Placental pericyte (primary cell): ENCODE results near the gene EFCAB14. TPM values are rescaled to one million over a fixed set of nuclear protein-coding genes. Genes with fewer than 3 reads are reported as not detected.

Experiments used
- total RNA-seq: library from RNA; depleted of rRNA; stranded (reverse); fragments of >200 nt; gene quantifications from 2 replicates; pipeline ENCODE4 v1.2.3, GENCODE V29; 2012

EFCAB14 gene, protein sequence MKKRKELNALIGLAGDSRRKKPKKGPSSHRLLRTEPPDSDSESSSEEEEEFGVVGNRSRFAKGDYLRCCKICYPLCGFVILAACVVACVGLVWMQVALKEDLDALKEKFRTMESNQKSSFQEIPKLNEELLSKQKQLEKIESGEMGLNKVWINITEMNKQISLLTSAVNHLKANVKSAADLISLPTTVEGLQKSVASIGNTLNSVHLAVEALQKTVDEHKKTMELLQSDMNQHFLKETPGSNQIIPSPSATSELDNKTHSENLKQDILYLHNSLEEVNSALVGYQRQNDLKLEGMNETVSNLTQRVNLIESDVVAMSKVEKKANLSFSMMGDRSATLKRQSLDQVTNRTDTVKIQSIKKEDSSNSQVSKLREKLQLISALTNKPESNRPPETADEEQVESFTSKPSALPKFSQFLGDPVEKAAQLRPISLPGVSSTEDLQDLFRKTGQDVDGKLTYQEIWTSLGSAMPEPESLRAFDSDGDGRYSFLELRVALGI
- total RNA-seq, result 44.6 and 59.6 TPM in 2 replicates

DNA sequence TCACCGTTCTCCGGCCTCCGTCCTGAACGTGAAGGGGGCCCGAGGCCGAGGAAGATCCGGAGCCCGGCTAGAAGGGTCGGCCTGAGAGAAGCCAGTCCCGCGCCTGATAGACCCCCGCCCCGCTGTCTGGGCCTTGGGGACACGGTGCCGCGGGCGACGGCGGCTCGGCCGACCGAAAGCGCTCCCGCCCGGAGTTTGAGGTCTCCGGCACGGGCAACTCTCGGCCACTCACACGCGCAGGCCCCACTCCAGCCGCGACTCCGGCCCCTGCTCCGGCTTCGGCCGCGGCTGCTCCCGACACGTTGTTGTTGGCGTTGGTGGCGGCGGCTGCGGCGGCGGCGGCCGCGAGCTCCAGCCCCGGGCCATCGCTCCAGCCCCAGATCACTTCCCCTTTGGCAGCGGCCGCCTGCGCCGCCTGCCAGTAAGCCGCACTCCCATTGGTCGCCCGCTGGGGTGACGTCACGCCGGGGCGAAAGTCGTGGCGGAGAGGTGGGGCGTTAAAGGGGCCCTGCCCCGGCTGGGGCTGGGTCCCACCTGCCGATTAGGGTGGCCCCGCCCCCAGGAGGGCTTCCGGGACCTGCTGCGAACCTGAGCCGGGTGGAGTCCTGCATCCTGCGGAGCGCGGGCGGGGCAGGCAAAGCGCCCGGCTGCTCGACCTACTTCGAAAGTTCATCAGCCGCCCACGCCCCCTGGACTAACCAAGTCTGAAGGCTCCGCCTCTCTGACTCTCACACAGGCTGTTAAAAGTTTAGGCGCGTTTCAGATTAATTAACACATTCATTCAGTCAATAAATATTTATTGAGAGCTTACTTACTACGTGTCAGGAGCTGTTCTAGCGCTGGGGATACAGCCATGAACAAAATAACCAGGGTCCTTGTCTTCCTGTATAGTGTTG lies at the start of gene EFCAB14:
TSS of gene EFCAB14 (minus strand) at position 388 of the 896 bp plus-strand sequence. CDS start 1,027 bp downstream, outside the sequence.

DNA sequence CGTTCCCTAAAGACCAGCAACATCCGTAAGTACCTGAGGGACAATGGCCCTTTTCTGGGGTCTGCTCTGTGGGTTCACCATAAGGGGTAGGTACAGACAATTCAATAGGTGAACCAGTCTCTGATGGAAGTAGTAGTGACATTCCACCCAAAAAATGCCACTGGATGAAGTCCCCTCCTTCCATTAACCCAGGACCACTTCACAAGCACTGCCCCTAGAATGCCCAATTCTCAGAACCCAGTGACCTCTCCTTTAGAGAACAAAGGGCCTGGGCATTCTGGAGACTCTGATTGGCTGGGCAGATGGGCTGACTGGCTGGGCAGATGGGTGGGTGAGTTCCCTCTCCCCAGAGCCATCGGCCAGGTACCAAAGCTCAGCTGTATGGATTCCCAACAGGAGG lies 47.4 kb downstream of the EFCAB14 start, which contains the start of gene TEX38:
TSS of gene TEX38 (plus strand) at position 301 of the 400 bp plus-strand sequence. CDS start at position 382, 81 bp downstream.

DNA sequence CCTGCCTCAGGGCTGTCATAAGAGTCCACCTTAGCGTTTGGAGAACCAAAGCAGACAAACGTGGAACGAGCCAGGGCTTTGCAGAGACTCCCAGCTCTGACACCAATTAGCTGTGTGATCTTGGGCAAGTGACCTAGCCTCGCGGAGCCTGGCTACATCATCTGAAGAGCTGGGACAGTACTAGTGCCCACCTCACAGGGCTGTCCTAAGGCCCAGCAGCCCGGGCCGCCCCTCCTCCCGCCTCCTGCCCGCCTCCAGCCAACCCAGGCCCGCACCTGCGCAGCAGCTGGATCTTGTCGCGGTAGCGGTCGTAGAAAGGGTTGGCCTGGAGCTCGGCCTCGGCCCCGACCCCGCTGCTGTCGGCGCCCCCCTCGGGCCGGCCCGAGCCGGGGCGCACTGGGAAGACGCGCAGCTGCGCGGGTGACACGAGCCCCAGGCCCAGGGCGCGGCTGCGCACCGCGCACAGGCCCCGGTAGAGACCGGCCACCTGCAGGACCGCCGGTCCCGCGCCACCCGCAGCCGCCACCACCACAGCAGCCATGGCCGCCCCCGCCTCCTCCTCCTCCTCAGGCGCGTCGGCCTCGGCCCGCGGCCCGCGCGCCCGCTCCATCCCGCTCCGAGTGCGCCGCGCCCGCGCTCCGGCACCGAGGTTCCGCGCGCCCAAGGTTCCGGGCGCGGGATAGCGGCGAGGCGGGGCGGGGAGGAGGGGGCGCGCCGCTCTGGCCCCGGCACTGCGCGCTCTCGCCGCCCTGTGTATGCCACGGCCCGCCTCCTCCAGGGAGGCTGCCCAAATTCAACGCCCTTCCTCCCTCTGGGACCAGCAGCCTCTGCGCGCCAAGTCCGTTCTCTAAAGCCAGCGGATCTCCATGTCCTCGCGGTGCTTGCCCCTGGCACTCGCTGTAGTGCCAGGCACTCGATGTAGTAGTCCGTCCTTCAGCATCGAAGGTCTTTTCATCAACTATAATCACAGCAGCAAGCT lies 50.8 kb downstream of the EFCAB14 start, which contains the start of gene ATPAF1:
TSS of gene ATPAF1 (minus strand) at position 583 of the 979 bp plus-strand sequence. CDS start at position 541, 42 bp downstream.

Other genes with a start within 250 kb of the EFCAB14 start
- not detected in 2 replicates for gene DMBX1, start 229.3 kb downstream of the EFCAB14 start, total RNA-seq
- not detected in 2 replicates for gene KNCN, start 167.5 kb downstream of the EFCAB14 start, total RNA-seq
- 19.2 and 21.4 TPM in 2 replicates for gene MKNK1, start 114.8 kb downstream of the EFCAB14 start, total RNA-seq
- gene MOB3C, start 102.3 kb downstream of the EFCAB14 start, total RNA-seq, result 8.2 and 10.5 TPM in 2 replicates
- 49.4 and 67.6 TPM in 2 replicates for gene ATPAF1, start 50.8 kb downstream of the EFCAB14 start, total RNA-seq
- not detected in 2 replicates for gene TEX38, start 47.3 kb downstream of the EFCAB14 start, total RNA-seq
- gene CYP4B1, start 79.9 kb upstream of the EFCAB14 start, total RNA-seq, result not detected in 2 replicates
- not detected in 2 replicates for gene CYP4A11, start 222.4 kb upstream of the EFCAB14 start, total RNA-seq